Activated CD8-positive, alpha-beta memory T cell treated with anti-CD3 and anti-CD28 coated beads, Interleukin-2, amount 50 U/mL, for 4 hours (primary cell): Measurements from ENCODE around the gene SBNO1.
"Not testable (repeated sequence)": the region's sequence is repeated elsewhere in the genome, so short reads cannot be mapped to it uniquely, and the experiment has no call there.

Experiments
- DNase-seq: peaks from one replicate; pipeline ENCODE4 v3.0.0-alpha.2; 2020

SBNO1 gene

DNA sequence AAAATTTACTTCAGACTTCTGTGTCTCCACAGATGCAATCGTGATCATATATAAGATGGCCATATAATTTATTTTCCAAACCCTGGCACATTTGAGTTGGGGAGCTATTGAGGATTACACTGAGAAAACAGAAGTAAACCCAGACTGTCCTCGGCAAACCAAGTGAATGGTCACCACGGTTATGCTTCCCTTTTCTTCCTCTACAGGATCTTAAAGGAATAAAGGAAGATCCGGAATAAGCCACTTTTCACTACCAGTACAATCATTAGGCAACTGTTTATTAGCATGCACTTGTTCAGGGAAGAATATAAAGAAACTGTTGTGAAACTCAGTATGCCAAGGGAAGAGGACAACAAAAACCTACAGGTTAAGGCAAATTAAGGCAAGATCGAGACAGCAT, 27.6 kb downstream of the SBNO1 start:
- DNase-seq = no peak

GRCh38 chr12:123336530-123336929, 28.1 kb downstream of the SBNO1 start:
- no peak for DNase-seq

DNA sequence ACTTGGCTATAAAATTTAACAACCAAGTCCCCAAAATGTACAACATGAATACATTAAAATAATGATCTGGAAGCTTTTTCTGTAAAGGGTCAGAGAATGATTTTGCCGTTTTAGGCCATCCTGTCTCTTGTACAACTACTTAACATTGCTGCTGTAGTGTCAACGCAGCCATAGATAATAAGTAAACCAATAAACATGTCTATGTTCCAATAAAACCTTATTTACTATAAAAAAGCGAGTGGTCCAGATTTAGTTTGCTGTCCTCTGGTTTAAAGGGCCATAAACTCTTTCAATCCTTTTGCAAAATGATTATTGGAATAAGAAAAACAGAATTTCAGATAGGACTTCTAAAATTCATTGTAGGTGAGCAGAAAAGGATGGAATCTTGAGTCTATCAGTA, 29.2 kb downstream of the SBNO1 start:
- no peak for DNase-seq

DNA sequence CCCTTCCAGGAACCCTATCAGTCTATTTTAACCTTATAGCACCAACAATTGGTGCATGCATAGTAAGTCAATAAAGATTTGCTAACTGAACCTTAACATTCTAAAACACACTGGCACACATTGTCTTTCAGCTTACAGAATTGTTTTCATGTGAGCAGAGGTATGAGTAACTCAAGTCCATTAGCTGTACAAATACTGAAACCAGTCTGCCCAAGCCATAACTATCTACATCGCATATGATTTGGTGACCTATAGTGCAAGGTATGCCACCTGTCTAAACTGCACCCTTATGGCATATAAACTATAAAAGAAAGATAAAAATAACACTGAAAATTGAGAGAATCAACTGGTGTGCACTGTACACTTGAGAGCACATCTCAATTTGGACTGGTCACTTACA, 34.8 kb downstream of the SBNO1 start:
- no peak for DNase-seq

DNA sequence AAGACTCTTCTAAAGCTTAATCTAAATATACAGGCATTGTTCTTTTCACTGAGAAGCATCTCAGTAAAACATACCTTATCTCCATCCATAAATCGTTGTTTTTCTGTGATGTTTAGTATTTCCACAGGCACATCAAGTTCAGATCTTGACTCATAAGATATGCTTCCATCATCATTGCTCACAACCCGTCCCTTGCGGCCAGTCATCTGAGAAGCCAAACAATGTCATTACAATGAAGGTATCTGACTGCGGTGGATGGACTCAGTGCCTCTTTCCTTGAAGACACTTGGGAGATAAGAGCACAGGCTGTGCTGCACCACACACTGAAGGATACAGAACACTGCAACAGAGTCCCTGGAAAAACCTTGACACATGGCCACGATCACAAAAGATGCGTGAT, 44.8 kb downstream of the SBNO1 start:
- no peak for DNase-seq

- DNase-seq = no peak
Measured at GRCh38 chr12:123319273-123319672, 45.4 kb downstream of the SBNO1 start.

DNA sequence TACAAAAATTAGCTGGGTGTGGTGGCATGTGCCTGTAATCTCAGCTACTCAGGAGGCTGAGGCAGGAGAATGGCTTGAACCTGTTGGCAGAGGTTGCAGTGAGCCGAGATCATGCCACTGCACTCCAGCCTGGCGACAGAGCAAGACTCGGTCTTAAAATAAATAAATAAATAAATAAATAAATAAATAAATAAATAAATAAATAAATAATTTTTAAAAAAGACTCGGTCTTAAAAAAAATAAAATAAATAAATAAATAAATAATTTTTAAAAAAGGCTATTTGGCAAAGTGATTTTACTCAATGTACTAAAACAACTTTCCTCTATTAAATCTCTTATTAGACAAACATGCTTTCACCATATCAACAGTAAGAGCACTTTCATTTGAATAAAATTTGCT, 51.6 kb downstream of the SBNO1 start:
- not testable (repeated sequence) for DNase-seq

GRCh38 chr12:123306200-123306599, 58.4 kb downstream of the SBNO1 start:
- DNase-seq = no peak

DNA sequence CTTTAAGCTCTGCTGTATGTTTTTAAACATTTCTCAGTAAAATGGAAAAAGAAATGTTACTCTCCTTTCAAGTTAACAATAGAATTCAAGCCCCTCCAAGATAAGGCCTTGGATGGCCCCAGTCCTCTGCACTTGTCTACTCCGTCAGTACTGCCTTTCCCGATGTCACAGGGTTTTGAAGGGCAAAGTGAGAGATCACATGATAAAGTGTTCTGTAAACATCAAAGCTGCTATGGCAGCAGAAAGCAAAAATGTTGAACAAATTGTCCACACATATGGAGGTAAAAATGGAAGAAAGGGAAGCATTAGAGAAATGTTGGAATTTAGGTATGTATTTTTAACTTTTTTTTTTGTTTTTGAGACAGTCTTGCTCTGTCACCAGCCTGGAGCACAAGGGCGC, 59.5 kb downstream of the SBNO1 start:
- DNase-seq = no peak

- DNase-seq = no peak
Measured at GRCh38 chr12:123293178-123293760, 71.4 kb downstream of the SBNO1 start.

GRCh38 chr12:123289911-123290310, 74.7 kb downstream of the SBNO1 start:
- DNase-seq = no peak

DNA sequence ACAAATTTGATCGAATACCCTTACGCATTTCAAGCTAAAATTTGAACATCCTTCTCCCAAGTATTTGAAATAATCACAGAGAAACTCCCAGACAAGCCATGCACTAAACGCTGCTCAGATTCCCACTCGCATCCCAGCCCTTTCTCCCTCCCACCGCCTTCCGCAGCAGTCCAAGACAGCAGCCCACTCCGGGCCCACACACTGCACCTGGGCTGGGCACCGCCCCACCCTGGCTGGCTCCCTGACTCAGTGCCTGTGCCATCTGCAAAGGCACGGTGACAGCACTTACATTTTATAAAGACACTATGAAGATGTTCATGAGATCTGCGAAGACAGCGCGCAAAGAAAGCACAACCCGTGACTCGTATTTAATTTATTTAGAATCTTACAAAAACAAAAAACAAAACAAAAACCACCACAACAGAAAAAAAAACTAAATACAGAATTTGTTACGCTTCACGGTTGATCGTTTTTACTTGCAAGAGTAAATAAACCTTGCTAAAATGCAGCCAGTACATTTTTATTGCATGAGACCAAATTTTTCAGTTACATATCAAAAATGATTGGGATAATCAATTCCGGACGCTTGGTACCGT, 75.8 kb downstream of the SBNO1 start:
- DNase-seq = no peak

DNA sequence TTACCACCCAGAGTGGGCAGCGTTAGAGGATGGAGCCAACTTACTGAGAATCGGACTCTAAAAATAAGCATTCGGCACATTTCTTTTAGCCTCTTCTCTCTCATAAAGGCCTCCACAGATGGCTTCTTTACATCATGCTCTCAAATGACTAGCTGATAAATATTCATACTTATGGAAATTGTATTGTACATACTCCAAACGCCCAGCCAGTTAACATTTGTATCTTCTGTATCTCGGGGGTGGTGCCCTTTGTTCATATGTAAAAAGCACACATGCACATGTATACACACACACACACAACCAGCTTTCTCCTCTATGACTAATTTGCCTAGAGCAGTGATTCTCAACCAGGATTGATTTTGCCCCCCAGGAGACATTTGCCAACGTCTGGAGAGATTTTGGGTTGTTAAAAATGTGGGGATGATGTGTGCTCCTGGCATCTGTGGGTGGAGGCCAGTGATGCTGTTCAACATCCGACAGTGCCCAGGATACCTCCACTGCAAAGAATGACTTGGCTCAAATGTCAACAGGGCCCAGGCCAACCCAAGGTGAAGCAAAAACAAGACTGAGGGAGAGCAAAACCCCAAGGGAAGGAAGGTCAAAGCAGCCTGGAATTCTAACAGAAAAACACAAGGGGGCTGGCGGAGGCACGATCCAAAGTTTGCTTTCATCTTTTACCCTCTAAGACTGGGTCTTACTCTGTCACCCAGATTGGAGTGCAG, 77.8 kb downstream of the SBNO1 start:
- DNase-seq = no peak

DNA sequence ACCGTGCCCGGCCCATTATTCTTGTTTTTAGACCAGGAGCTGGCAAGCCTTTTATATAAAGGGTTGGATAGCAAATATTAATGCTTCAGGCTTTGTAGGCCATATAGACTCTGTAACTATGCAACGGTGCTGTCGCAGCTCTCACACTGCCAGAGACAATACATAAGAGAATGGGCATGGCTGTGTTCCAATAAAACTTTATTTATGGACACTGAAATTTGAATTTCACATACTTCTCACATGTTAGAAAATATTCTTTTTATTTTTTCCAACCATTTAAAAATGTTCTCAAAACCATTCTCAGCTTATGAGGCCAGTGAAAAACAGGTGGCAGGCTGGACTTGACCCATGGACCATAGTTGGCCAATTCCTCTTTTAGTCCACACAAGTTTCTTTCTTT, 80.0 kb downstream of the SBNO1 start:
- no peak for DNase-seq

DNA sequence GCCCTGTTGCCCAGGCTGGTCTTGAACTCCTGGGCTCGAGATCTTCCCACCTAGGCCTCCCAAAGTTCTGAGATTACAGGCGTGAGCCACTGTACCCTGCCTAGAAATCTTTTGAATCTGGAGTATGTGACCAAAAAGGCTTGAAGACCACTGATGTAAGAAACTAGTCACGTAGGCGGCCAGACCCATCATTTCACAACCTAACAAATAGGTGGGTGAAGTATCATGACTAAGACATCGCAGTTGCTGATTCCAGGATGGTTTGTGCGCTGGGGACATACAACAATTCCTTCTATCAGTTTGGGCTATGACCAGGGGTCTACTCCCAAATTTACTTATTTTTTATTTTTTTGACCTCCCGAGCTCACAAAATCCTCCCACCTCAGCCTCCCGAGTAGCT, 81.2 kb downstream of the SBNO1 start:
- DNase-seq = no peak

DNA sequence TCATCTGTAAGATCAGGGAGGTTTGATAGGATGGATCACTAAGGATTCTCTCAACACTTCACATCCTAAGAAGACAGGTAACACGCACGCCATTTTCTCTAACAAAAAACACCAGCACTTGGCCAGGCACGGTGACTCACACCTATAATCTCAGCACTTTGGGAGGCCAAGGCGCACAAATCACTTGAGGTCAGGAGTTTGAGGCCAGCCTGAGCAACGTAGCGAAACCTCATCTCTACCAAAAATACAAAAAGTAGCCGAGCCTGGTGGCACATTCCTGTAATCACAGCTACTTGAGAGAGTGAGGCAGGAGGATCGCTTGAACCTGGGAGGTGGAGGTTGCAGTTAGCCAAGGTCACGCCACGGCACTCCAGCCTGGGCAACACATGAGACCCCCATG, 82.5 kb downstream of the SBNO1 start:
- DNase-seq = no peak

DNA sequence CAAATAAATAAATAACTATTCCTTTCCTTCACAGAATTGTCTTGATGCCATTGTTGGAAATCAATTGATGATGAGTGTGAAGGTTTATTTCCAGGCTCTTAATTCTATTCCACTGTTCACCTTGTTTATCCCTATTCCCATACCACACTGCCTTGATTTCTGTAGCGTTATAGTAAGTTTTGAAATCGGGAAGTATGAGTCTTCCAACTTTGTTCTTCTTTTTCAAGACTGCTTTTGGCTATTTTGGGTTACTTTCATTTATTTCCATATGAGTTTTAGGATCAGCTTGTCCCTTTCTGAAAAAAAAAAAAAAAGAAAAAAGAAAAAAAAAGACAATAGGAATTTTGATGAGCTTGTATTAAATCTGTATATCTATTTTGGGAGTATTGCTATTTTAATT, 83.7 kb downstream of the SBNO1 start:
- DNase-seq = no peak

- DNase-seq = no peak
Measured at GRCh38 chr12:123278101-123278627, 86.5 kb downstream of the SBNO1 start.

GRCh38 chr12:123273166-123273565, 91.5 kb downstream of the SBNO1 start:
- DNase-seq = no peak

GRCh38 chr12:123271001-123271668, 93.5 kb downstream of the SBNO1 start:
- peak; percentile 78 for DNase-seq

GRCh38 chr12:123270214-123271000, 94.2 kb downstream of the SBNO1 start:
- peak; percentile 21 for DNase-seq

DNA sequence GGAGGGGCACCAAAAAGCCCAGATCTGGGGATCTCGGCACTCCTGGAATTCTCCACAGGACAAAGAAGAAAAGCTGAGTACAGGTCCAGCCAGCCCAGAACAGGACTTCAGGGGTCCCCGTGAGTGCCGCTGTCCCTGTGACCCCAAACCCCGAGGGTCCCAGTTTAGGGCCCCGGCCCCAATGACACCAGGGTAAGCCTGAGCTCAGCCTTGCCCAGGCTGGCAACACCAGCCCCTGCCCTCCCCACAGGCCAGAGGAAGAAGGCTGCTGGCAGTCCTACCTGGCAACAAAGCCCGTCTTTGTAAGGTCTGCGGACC, 94.8 kb downstream of the SBNO1 start:
- no peak for DNase-seq

- peak; percentile 30 for DNase-seq
Measured at GRCh38 chr12:123269395-123269892, 95.2 kb downstream of the SBNO1 start.
